HG03280 (cell line): Measurements from ENCODE around the gene CYP11A1.

Experiments used
- ATAC-seq: cut with Tn5 transposase; IDR thresholded peaks from one replicate; pipeline ENCODE4 v1.9.1; 2021; ENCODE audit warnings: mild to moderate bottlenecking, moderate library complexity; ENCODE audit not compliant: unreplicated experiment

Gene CYP11A1

DNA sequence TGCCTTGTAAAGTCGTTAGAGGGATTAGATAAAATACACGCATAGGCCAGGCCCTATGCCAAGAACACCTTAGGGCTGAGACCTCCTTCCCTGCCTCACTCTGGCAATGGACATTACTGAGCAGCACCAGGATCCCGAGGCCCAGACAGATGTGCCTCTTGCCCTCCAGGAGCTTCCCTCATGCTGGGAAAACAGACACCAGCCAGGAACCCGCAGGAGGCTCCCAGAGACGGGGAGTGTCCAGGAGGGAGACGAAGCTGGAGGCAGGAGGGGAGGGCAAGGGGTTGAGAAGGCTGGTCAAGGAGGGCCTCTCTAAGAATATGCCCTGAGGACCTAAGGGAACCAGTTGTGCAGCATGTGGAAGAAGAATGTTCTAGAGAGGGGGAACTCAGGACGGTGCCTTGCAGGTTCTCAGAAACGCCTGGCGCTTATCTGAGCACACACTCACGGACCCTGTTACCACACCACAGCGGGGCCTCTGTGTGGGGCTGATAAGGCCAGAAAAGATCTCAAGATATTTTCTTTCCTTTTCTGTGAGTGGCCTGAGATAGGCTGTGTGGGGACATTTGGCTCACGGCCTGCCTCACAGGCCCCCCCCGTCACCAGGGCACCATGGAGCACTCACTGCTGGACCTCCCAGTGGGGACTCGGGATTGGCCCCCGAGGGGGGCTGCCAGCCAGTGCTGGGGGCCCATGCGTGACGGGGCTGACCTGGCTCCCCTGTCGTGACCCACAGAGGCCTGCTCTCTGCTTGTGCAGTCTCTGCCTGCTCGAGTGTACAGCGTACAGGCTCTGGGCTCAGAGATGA is 22.0 kb upstream of the CYP11A1 start:
- no peak for ATAC-seq

DNA sequence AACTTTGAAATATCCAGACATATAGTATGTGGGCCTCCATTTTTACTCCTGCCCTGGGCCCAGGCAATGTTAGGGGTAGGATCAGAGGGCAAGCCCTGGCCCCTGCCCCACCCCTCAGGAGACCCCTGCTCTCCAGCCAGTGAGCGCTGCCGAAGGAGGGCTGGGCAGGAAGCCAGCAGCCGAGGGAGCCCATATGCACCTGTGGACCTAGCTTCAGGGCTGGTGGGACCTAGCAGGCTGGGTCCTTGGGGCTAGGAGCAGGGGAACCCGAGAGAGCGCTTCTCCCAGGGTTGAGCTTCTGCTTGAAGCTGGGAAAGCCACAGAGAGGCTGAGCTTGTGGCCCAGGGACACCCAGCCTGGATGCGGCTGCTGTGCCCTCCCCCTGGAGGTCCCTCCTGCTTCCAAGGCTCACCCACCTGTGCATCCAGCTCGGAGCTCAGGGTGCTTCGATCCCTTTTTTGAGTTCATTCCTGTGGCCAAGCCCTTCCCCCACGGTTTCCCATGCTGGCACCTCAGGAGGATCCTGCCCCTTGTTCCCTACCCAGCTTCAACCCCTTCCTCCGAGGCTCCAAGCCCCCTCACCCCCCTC is 21.0 kb upstream of the CYP11A1 start:
- ATAC-seq: no peak

DNA sequence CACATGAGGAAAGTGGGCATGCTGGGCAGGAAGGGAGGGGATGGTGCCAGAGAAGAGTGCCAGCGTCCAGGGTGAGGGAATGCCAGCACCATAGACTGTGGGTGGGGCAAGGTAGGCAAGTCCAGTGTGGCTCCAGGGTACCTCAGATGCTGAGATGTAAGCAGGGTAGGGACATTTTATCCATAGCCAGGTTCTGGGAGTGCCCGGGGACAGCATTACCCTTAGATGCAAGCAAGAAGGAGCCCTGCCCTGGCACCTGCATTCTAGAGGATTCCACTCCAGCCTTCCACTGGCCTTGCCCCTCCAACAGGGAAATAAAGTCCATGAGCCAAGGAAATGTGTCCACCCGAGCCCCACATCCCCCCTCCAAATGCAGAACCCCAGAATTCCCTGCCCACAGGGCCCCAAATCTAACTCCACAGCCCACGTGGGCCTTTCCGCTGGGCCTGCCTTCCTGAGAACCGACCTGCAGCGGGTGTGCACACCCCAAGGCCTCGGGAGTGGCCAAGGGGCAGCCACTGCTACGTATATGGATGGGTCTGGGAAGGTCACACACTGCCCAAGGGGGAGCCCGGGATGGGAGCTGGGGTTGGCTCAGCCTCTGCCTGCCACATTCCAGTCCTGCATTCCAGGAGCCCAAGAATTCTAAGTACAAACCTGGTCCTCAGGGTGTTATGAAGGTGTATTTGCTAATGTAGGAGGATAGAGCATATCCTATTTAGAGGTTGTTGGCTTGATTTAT is 20.3 kb upstream of the CYP11A1 start:
- ATAC-seq: no peak

DNA sequence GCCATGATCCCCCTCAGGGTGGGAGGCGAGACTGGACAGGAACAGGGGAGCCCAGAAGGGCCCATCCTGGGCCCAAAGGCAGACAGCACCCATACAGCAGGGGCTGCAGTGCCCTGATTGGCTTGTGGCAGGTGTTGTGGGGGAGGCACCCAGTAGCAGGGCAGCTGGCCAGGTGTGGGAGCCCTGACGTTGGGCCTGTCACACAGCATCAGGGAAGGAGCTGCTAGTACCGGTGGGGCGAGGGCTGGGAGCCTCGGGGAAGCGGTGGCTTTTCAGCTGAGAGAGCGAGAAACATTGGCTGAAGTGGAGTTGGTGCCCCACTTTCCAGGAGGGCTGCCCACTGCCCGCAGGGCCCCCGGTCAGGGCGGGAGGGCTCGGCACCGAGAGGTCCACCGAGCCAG is 19.7 kb upstream of the CYP11A1 start:
- no peak for ATAC-seq

DNA sequence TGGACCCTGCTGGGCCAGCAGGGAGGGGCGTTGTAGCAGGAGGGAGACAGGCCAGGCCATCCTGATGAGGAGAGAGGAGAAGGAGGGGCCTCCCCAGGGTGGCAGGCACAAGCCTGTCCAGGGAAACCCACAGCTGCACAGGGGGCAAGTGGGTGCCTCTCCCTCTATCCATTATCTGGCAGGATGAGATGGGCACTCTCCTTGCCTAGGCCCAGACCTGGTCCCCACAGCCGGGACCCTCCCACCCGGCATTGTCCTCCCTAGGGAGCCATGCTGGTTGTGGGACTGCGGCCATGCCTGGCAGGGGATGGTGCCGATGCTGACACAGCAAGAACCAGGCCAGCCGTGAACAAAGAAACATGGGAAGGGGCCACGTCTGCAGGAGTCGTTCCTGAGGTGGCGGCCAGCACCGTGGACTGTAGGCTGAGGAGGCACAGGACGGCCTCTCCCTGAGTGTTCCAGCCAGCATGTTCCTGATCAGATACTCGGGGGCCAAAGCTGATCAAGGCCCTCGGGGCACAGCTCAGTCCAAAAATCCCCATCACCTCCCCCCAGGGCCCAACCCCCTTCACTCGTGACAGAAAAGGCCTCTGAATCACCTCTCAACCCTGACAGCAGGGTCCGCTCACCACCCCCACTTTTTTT is 19.2 kb upstream of the CYP11A1 start:
- ATAC-seq: no peak

DNA sequence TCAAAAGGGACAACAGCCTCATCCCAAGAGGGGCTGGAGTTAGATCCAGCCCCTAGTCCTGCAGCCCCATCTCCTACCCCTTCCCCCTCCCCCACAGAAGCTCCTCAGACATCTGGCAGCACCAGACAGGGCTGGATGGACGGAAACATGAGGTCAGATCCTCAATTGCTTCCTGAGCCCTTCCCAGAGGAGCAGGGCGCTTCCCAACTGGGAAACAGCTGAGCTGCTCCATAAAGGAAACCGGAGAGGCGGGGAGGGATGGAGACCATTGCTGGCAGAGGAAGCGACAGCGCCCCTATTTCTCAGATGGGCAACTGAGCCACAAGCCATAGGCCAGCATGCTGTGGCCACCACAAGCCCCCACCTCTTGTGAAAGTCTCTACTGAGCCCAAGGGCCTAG is 18.3 kb upstream of the CYP11A1 start:
- no peak for ATAC-seq

DNA sequence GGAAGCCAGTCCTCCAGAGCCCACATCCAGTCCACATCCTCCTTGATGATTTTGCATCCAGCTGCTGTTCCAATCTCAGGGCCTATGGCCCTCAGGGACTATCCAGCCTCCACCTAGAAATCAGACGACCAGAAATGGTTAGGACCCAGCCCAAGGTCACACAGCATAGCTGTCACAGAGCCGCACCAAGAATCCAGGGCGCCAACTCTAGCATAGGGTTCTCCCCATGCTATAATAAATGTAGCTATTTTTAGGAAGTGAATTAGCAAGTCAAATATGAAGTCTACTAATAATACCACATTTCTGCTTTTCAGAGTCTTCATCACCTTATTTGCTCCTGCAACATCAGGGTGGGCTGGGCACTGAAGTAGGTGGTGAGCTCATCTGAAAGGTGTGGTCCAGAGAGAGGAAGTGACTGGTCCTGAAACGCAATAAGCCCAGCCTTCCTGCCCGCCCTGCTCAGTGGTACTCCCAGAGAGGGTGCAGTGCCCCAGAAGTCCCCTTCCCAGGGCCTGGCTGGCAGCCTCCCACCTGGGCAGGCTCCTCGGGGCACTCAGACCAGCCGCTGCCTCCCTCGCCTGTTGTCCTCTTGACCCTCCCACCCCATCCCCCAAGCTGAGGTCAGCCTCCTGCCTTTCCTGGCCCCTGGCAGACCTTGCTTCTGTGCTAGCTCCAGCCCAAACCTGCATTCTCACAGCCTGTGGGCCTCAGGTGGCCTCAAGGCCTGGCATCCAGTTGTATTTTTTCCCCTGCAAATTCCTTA is 17.6 kb upstream of the CYP11A1 start:
- peak; percentile 47 for ATAC-seq

DNA sequence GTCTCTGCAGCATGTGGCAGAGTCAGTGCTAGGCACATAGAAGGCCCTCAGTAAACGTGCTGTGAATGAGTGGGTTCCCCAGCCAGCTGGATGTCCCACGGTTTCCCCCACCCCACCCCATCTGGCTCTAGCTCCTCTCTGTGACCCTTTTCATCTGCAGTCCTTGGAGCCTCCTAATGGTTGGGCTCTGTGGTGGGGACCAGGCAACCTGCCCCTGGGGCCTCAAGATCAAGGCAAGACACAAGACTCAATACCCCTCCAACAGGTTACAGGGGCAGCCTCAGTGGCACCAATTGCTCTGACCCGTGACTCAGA is 17.1 kb upstream of the CYP11A1 start:
- no peak for ATAC-seq

DNA sequence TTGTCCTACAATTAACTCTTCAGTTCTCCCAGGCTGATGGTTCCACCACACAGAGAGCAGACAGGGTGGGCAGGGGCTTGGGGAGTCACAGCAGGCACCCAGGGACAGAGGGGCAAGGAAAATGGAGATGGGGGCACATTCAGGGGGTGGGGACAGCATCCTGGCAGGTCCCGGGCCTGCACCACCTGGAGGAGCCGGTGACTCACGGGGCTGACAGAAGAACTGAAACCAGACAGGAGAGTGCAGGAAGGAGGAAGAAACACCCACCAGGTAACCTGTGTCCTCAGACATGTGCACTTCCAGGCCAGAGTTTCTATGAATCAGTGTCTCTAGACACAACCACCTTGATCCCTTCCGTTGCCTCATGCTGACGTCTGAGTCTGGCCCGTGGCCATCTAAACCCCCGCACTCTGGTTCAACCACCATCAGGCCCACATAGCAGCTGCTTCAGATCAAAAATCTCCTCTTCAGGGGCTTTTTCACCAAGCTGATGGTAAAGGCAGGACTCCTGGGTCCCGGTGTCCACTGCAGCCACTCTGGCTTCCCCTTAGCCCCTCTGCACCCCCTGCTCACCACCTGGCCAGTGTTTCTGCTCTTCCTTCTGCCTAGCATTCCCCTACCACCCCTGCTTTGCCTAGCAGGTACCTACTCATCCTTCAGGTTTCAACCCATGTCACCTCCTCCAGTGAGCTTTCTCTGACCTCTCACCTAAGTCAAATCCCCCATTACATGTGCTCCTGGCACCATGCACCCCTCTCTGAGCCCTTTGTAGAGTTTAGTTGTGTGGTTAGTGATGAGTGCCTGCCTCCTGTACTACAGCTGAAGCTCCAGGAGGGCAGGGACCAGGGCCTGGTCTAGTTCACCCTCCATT is 16.5 kb upstream of the CYP11A1 start:
- ATAC-seq: peak; percentile 33

DNA sequence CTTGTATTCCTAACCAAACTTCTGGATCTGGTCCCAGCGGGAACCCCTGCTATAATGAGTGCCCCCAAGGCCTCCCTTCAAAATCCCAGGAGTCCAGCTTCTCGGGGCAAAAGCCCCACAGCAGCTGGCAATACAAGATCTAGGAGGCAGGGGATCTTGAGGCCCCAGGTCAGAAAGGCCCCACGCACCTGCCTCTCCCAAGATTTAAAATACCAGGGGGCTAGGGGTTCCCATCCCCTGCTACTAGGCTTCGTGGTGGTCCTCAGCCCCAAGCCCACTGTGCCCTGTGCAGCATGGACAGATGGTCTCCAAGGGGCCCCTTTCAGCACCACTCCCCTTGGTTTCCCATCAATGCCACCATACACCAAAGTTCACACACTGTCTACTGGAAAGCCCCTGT is 15.8 kb upstream of the CYP11A1 start:
- no peak for ATAC-seq

DNA sequence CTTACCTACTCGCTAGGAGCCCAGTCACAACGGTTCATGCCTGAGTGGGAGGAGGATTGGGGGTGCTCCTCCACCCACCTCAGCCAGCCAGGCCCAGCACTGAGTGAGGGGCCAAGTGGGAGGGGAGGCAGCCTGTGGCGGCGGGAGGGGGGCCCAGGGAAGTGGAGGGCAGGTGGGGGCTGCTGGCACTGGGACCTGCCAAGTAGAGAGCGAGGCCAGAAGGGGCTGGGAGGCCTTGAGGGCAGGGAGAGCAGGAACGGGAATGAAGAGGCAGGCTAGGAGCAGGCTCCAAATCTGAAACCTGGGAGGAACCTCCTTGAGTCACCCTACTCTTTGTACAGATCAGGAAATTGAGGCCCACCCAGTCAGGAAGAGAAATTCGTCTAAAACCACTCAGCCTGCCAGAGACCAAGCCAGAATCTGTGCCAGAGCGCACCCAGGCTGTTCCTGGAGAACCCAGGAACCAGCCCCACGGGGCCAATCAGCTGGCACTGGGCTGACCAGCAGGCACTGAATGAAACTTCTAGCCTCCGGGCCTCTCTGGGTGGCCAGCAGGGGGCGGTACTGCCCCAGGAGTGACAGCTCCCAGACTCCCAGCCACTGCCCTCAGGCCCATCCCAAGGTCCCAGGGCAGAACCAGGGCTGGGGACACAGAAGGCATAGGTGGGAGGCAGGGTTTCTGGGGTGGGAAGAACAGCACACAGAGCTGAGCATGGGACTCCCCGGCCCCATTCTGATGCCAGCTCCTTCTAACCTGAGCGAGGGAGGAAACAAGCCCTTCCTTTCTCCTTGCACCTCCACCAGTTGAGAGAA is 14.8 kb upstream of the CYP11A1 start:
- no peak for ATAC-seq

DNA sequence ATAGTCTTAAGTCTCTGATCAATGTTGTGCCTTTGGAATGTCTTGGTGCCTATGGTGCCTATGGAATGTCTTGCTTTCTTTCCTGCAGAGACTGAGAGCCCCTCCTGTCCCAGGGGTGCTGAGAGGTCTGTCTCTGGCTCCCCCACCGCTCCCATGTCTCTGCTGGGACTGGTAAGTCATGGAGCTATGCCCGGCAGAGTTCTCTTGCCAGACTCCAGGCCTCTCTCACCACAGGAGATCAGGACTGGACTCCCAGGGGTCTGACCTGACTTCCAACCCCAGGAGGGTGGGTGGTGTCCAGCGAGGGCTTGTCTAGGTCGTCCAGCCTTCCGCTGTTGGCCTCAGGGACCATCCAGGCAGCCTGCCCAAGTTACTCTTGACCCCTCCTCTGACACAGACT is 14.0 kb upstream of the CYP11A1 start:
- no peak for ATAC-seq

DNA sequence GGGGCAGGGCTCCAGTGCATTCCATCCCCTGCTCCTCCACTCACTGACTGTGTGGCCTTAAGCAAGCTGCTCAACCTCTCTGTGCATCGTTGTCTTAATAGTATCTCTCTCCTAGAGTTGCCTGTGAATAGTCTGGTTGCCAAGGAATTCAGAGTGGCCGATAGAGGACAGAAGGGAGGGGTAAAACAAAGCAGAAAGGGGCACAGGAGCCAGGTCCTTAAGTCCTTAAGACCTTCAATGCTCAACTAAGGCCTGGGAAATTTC is 13.7 kb upstream of the CYP11A1 start:
- ATAC-seq: no peak

DNA sequence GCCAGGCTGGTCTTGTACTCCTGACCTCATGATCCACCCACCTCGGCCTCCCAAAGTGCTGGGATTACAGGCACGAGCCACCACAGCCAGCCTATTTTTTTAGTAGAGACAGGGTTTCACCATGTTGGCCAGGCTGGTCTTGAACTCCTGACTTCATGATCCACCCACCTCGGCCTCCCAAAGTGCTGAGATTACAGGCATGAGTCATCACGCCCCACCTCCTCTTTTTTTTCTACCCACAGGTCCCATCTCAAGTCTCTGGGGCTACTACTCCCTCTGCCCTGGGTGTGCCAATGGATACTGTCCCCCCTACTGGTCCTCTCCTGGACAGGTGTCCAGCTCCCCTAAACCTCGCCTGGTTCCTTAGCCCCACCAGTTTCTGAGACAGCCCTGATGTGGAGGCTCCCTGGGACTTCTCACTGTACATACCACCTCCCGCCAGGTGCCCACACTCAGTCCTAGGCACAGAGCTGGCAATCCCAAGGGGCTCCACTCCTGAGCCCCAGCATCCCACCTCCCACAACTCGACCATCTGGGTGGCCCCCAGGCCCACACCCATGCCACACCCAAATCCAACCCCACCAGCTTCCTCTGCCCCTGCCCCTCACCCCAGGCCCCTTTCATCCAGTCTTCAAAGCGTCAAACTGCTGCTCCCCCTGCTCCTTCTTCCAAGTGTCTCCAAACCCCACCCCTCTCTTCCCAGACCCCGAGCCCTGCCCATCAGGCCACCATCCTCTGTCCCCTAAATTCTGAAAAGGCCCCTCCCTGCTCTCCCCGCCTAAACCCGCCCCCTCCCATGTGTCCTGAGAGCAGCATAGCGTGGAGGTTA is 13.1 kb upstream of the CYP11A1 start:
- no peak for ATAC-seq

DNA sequence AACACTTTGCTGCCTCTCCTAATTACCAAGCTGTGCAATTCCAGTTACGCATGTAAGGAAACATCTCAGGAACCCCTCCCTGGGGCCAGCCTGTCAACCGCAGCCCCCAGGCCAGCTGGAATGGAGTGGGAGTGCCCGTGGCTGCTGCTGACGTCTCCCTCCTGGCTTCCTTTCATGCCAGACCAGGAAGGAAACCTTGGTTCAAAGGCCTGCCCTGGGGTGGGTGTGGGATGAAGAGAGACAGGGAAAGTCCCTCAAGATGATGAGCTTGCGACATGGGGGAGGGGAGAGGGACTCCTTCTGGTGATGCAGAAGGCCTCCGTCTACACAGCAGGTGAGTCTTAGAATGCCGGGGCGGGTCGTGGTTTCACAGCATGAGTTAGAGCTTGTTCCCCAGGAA is 11.4 kb upstream of the CYP11A1 start:
- ATAC-seq: no peak

DNA sequence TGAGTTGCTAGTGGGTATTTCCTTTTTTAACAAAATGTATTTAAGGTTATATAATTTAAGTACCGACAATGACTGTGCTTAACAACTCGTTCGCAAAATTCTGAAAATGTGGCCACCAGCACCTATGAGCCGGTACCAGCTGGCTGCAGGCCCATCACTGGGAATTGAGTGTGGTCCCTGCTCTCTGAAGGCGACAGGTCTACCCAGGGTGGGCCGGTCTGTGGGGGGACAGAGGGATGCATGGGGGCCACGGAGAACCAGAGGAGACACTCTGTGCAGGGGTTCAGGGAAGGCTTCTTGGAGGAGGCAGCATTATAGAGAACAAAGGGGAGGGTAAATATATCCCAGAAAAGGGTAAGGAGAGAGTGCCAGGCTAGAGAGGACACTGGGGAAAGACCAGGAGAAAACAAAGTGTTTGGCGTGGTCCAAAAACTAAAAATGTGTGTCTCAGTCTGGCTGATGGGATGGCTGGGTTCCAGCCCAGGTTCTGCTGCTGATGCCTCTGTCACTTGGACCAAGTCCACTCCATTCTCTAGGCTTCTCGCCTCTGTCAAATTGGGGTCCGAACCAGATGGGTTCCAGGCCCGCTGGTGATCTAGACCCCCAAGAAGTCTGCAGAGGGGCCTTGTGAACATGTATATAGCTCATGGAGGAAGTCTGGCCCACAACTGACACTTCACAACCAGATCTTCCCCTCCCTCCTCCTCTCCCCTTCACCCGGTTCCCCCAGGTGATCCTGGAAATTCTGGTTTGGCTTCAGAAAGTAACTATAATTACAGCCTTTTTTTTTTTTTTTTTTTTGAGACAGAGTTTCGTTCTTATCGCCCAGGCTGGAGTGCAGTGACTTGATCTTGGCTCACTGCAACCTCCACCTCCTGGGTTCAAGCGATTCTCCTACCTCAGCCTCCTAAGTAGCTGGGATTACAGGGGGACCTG is 10.7 kb upstream of the CYP11A1 start:
- no peak for ATAC-seq

DNA sequence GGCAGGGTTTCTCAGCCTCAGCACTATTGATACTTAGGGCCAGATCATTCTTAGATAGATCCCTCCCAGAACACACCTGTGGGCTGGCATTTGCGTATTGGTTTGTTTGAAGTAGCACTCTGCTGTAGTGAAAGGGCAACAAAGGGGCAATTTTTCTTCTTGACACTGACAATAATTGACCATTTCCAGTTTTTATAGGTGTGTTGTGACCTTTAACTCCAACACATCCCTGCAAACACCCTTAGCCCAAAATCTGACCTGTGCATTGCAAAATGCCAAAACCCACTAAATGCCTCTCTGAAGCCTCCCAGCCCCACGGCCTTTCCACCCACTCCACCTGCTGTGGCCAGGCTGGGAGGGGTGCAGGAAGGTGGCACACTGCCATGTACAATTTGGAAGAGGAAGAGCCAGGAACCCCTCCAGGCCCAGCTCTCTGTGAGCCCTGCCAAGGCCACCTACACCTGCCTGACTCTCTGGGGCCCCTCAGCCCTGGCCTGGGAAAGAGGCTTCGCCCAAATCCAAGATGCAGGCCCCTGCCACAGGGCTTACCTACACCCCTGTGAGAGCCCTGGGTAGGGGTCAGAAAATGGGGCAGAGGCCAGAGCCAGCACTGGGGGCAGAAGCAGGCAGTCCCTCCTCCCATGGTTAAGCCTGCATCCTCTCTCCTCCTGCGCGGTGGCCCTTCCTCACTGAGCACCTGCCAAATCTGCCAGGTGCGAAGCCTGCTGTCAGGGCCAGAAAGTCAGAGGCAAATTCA is 9.6 kb upstream of the CYP11A1 start:
- ATAC-seq: no peak
